Measurements from ENCODE around the gene KLHL1.

The KLHL1 gene

DNA sequence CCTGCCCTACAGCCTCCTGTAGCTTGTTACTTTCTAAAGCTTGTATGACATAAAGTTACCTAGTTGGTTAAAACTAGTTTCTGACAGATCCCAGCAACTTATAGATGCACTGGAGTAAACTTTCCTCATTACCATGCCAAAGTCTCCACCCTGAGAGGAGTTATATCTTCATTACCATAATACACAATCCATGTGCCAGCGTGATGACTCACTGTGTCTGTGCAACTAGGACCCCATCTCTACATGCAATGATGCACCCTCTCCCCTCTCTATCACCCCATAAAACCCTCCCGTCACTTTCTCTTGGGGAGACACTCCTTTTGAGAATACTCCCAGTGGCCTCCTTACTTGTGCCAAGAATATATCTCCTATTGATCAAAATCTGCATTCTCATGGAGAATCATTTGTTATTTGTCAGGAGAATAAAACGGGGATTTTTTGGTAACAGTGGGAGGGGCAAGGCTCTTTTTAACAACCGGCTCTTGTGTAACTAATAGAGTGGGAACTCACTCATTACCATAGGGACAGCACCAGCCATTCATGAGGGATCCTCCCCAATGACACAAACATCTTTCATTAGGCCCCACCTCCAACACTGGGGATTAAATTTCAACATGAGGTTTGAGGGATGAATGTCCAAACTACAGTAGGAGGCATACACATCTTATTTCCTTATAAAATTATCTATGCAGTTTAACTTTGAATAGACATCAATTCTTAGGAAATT, 235.8 kb downstream of the KLHL1 start:
- no peak for DNase-seq (ENCODE audit: low spot score)

DNA sequence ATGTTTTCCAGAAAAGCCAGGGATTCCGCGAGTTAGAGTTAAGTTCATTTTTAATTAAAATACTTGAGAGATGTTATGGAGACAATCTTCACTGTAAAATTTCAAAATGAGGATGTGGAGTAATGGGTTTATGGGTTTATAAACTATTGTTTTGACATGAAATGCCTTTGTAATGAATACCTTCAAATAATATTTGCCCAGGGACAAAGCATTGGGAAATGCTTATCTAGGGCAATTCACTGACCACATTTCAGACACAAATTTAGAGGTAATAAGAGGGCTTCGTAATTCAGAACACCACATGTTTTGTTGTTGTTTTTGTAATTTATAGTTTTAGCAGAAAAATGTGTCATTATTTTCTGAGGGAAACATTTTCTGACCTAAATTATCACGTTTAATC, 241.7 kb downstream of the KLHL1 start:
- DNase-seq (ENCODE audit: low spot score), result no peak

DNA sequence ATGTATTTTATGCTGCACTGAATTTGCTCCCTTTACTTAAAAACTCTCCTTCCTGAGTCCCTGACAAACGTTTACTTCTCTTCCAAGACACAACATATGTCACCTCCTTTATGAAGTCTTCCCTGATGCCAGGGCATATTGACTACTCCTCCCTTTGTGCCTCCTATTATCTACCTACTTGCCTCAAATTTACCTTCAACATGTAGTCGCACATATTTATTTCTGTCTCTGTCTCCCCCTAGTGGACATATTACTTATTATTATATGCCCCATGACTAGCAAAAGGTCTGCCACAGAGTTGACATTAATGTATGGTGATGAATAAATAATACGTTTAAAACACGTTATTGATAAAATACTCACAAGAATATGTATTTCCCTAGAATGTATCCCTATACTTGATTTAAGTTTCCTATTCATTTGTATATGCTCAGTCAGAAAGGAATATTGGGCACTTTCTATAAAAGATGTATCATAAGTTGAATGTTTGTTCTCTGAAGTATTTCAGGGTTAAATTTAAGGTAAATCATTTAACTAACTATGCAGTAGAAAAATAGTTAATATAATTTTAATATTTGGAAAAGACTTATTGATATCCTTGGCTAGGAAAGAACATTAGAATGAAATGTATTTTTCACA, 250.9 kb downstream of the KLHL1 start:
- DNase-seq (ENCODE audit: low spot score), result peak; percentile 22

GRCh38 chr13:69856331-69856730, 251.9 kb downstream of the KLHL1 start:
- DNase-seq (ENCODE audit: low spot score), result no peak

GRCh38 chr13:69828527-69828926, 279.7 kb downstream of the KLHL1 start:
- DNase-seq (ENCODE audit: low spot score), result no peak

- no peak for DNase-seq (ENCODE audit: low spot score)
Observed at GRCh38 chr13:69820180-69820579, 288.1 kb downstream of the KLHL1 start.

- no peak for DNase-seq (ENCODE audit: low spot score)
Observed at GRCh38 chr13:69817333-69817869, 290.9 kb downstream of the KLHL1 start.

- DNase-seq (ENCODE audit: low spot score), result no peak
Observed at GRCh38 chr13:69809152-69809551, 299.1 kb downstream of the KLHL1 start.

DNA sequence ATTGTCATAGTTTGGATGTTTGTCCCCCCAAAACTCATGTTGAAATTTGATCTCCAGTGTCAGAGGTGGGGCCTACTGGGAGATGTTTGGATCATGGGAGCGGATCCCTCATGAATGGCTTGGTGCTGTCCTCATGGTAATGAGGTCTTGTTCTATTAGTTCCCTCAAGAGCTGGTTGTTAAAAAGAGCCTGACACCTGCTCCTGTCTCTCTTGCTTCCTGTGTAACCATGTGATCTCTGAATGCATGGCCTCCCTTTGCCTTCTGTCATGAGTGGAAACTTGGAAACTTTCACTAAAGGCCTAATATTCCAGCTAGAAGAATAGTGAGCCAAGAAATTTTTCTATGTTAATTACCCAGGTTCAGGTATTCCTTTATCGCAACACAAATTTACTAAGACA, 312.0 kb downstream of the KLHL1 start:
- no peak for DNase-seq (ENCODE audit: low spot score)

DNA sequence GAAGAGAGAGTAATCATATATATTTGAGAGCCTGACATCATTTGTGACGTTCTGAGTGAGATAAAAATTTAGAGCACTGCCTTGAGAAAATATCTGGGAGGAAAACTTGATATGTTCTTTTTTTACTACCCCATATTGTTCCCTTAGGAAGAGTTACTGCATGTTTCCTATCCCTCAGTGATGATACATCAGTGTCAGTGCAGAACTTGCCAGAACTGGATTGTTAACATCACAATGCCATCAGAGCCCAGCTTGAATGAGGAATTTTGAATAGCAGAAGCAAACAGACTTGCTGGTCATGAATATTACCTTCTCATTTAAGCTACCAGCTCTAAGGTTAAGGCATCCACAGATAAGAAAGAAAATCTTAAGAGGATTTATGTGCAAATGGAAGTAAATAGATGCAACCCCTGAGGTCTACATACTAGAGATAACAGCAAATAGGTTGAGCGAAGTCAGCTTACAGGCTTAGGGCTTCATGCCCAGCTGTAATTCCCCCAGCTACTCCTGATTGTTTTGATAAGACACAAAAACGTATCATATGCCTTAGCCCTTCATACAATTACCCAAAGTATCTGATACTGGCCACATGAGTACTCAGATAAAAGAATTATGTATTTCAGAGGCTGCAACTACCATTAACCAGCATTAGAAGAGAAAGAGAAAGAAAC, 314.3 kb downstream of the KLHL1 start:
- no peak for DNase-seq (ENCODE audit: low spot score)

GRCh38 chr13:69776937-69777336, 331.3 kb downstream of the KLHL1 start:
- DNase-seq (ENCODE audit: low spot score), result no peak

- no peak for DNase-seq (ENCODE audit: low spot score)
Observed at GRCh38 chr13:69769608-69770007, 338.6 kb downstream of the KLHL1 start.

DNA sequence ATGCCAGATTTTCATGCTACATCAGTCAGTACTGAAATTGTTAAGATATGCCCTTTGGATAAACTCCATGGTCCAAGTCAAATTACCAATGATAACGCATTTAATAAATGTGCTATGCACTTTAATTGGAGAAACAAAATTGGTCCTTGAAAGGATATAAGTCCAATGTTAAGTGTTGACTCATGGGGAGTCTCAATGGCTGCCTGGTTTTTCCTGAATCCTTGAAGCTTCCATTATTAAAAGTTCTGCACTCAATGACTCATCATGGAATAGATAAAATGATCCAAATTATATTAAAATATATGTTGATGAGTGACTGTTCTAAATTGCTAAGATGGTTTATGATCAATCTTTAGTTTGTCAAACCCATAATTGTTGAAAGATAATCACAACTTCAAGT, 346.7 kb downstream of the KLHL1 start:
- DNase-seq (ENCODE audit: low spot score), result no peak

- no peak for DNase-seq (ENCODE audit: low spot score)
Observed at GRCh38 chr13:69755101-69755500, 353.2 kb downstream of the KLHL1 start.

DNA sequence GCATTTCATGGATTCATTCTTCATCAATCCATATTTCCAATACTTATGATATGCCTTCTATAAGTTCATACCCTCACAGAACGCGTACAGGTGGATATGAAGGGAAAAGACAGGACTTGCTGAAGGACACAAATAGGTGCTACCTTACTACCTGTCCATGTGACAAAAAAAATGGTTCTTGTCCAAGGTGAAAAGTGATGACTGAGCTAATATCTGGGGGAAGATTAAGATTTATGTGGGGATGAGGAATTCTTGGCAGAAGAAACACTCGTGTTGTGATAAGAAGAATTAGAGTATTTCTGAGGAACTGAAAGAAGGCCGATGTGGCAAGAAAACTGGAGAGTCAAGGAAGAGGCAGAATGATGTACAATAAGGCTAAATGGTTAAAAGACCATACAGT, 357.0 kb downstream of the KLHL1 start:
- no peak for DNase-seq (ENCODE audit: low spot score)

DNA sequence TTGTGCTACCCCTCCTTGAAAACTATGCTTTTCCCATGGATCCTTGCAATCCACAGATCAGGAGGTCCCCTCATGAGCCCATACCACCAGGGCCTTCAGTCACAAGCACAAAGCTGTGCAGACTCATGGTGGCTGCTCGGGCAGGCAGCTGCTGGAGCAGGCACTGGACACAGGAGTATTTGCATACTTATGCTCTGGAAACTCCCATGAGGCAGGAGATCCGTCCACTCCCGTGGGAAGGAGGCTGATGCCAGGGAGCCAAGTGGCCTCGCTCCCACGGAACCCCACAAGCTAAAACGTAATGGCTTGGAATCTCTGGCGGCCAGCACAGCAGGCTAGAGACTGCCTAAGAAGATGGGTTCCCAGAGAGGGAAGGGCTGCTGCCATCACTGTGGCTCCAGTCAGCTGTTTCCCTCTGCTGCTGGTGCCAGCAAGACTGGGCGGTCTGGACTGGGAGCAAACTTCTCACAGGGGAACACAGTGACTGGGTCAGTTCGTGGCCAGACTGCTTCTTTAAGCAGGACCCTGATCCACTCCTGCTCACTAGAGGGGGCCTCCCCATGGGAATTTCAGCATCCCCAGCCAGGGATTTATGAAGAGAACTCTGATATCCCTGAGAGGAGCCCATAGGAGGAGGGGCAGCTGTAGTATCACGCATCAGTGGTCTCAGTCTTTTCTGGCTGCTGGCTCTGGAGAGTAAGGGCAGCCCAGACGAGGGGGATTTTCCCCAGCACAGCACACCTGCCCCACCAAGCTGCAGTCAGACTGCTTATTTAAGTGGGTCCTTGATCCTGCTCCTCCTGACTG, 370.9 kb downstream of the KLHL1 start:
- DNase-seq (ENCODE audit: low spot score), result no peak

DNA sequence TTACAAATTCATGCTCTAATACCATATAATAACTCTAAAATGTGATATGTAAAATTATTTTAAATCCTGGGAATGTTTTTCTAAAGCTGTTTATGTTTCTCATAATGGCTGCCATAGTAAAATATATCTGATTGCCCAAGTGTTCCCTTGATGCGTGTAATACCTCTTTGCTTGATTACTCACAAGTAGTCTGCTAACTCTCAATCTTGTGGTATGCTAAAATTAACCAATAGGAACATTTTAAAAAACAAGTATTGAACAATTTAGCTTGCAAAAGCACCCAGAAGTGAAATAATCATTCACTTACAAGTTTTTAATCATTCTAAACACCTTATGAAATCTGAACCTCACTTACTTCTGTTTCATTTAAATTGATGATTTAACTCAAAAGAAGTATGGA, 386.6 kb downstream of the KLHL1 start:
- no peak for DNase-seq (ENCODE audit: low spot score)

DNA sequence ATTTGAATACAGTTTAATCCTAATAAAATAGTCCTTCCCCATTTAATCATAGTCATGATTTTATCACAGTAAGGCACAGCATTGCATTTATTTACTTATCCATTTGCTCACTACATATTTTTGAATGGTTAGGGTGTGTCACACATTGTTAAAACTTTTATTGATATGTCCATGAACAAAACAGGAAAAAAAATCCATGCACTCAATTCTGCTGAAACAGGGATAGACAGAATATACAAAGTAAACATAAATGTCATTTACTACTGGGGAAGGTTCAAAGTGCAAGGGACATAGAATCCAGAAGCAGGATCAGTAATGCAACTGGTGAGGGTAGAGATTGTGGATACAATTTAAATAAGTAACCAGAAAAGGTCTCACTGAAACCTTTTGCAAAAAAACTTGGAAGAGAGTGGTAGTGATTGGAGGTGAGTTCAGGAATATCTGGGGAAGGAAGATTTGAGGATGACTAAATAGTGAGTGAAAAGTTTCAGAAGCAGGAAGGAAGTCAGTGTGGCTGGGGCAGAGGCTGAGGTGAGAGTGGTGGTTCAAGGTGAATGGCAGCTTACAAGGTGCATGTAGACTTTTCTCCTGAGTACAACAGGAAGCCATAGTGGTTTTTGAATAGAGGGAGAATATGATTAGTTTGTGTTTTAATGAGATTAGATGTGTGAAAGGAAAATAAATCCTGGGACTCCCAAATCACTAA, 387.8 kb downstream of the KLHL1 start:
- DNase-seq (ENCODE audit: low spot score), result no peak

DNA sequence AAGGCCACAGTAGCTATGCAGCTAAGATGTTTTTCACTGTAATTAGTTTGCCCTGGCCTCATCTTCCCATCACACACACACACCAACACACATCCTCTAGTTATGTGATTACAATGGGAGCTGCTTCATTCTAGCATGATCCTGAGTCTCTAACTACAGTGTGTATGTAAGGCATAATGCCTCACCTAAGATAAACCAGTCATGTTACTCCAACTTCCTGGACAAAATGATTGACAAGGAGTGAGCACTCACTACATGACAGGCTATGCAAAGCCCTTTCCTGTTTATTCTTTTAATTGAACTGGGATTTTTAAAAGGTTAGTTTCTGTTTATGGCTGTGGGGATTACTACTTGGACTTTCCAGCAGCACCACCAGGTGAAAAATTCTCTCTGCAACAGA, 401.4 kb downstream of the KLHL1 start:
- DNase-seq (ENCODE audit: low spot score), result no peak

- DNase-seq (ENCODE audit: low spot score), result no peak
Observed at GRCh38 chr13:69704311-69704710, 403.9 kb downstream of the KLHL1 start.

GRCh38 chr13:69690999-69691398, 417.3 kb downstream of the KLHL1 start:
- DNase-seq (ENCODE audit: low spot score), result no peak

Measured in globus pallidus (tissue), 1 donor.